Activated B cell treated with CpG ODN at 0.5 μM for 24 hours (primary cell): ENCODE results near the gene ADGRB3. TPM values are rescaled to one million over a fixed set of nuclear protein-coding genes. Genes with fewer than 3 reads are reported as not detected.

Experiments used
- ATAC-seq: fragments of 200-7000 bp; cut with Tn5 transposase; one replicate; pipeline ENCODE4 v1.10.0; 2021; ENCODE audit warnings: low read depth, mild to moderate bottlenecking, moderate library complexity
- CTCF ChIA-PET: fragments of 350-600 bp; sonication (Branson Sonifier 250); formaldehyde crosslinking; loops from one replicate; lab custom pipeline; 2021; ENCODE audit warnings: antibody characterized with exemption; lab: Charles Lee
- POLR2A ChIA-PET: fragments of 350-600 bp; sonication (Branson Sonifier 250); formaldehyde crosslinking; loops from one replicate; lab custom pipeline; 2021; ENCODE audit warnings: antibody characterized with exemption; lab: Charles Lee
- DNase-seq: peaks from one replicate; pipeline ENCODE4 v3.0.0; 2022
- H3K27ac Mint-ChIP-seq: one replicate; pipeline ENCODE4 v1.8.0; 2020; ENCODE audit warnings: mixed read lengths
- H3K27me3 Mint-ChIP-seq: one replicate; pipeline ENCODE4 v1.8.0; 2021; ENCODE audit warnings: mixed read lengths
- H3K36me3 Mint-ChIP-seq: one replicate; pipeline ENCODE4 v1.8.0; 2021; ENCODE audit warnings: low read depth, mixed read lengths
- H3K4me1 Mint-ChIP-seq: one replicate; pipeline ENCODE4 v1.8.0; 2021; ENCODE audit warnings: mixed read lengths
- H3K4me3 Mint-ChIP-seq: one replicate; pipeline ENCODE4 v1.8.0; 2020; ENCODE audit warnings: mild to moderate bottlenecking, mixed read lengths
- H3K9me3 Mint-ChIP-seq: one replicate; pipeline ENCODE4 v1.8.0; 2020; ENCODE audit warnings: mixed read lengths
- intact Hi-C: fragments of 100-400 bp; cut with micrococcal nuclease; formaldehyde crosslinking; loops from one replicate; pipeline ENCODE4 v1.15.1; 2024
- total RNA-seq: library from RNA; stranded (reverse); gene quantifications from 2 replicates; pipeline ENCODE4 v1.2.3, GENCODE V29; 2022
- TF ChIP-seq, protein P1 (sequence below): fragments of 200-600 bp; IDR thresholded peaks from one replicate; pipeline ENCODE4 v1.8.0; 2022; ENCODE audit warnings: antibody characterized with exemption, mild to moderate bottlenecking

The ADGRB3 gene
- total RNA-seq, 1 donor from 2014 or later = not detected

DNA sequence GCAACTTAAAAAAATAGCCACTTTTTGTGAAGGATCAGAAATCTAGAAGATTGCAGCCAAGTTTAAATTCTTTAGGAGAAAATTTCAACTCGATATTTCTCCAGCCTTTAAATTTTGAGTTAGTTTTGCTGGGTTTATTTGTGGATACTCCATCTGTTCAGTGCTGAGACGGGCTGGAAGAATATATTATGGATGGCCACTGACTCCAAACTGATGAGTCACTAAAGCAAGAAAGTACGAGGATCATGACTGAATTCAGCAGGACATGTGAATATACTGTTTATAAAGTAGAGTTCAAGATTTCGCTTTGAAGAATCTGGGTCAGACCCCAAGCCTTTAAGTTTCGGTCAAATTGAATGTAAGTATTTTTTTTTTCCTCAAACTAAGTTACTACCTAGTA, 199.5 kb downstream of the ADGRB3 start:
- no peak for DNase-seq
- Mint-ChIP-seq H3K27ac (no peak overlapping the region), H3K27me3 (no peaks in the 10 kb centered on the region), H3K4me1 (no peaks in the 10 kb centered on the region), H3K36me3 (no peaks in the 10 kb centered on the region), H3K9me3 (no peaks in the 10 kb centered on the region), H3K4me3 (no peak overlapping the region)
- intact Hi-C loops = no loop called here
- POLR2A ChIA-PET = no interaction called here
- ATAC-seq = no peak
- CTCF ChIA-PET = no interaction called here
- TF ChIP-seq, protein P1, sequence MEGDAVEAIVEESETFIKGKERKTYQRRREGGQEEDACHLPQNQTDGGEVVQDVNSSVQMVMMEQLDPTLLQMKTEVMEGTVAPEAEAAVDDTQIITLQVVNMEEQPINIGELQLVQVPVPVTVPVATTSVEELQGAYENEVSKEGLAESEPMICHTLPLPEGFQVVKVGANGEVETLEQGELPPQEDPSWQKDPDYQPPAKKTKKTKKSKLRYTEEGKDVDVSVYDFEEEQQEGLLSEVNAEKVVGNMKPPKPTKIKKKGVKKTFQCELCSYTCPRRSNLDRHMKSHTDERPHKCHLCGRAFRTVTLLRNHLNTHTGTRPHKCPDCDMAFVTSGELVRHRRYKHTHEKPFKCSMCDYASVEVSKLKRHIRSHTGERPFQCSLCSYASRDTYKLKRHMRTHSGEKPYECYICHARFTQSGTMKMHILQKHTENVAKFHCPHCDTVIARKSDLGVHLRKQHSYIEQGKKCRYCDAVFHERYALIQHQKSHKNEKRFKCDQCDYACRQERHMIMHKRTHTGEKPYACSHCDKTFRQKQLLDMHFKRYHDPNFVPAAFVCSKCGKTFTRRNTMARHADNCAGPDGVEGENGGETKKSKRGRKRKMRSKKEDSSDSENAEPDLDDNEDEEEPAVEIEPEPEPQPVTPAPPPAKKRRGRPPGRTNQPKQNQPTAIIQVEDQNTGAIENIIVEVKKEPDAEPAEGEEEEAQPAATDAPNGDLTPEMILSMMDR = no peak

DNA sequence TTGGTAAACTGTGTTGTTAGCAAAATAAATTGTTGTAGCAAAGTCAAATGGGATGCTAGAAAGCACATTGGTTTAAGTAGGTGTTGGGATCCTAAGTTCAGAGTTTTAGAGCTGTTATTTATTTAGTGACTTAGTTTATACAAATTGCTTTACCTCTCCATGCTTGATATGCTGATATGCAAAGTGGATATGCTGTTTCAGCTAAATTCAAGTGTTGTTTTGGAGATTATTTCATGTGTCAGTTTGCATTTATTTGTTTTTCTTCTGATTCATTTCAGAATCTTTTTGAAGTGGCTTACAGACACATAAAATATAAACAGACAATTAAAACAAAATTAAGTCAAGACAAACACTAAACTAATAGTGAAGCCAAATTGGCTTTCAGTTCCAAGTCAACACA, 203.5 kb downstream of the ADGRB3 start:
- H3K27me3 Mint-ChIP-seq = no peaks in the 10 kb centered on the region
- no peaks in the 10 kb centered on the region for H3K36me3 Mint-ChIP-seq
- TF ChIP-seq, protein P1 = no peak
- DNase-seq (no peak), ATAC-seq (no peak)
- no peak overlapping the region for H3K27ac Mint-ChIP-seq
- H3K4me3 Mint-ChIP-seq = no peak overlapping the region
- ChIA-PET CTCF (no interaction called here), POLR2A (no interaction called here)
- H3K4me1 Mint-ChIP-seq = no peaks in the 10 kb centered on the region
- H3K9me3 Mint-ChIP-seq = peaks cover 4% of the 10 kb centered on the region
- intact Hi-C loops = no loop called here

GRCh38 chr6:68852791-68853190, 217.7 kb downstream of the ADGRB3 start:
- H3K4me3 Mint-ChIP-seq = no peak overlapping the region
- ChIA-PET POLR2A (no interaction called here), CTCF (no interaction called here)
- intact Hi-C loops = no loop called here
- H3K9me3 Mint-ChIP-seq = peaks cover 3% of the 10 kb centered on the region
- DNase-seq (no peak), ATAC-seq (no peak)
- H3K36me3 Mint-ChIP-seq = no peaks in the 10 kb centered on the region
- no peak overlapping the region for H3K27ac Mint-ChIP-seq
- no peaks in the 10 kb centered on the region for H3K27me3 Mint-ChIP-seq
- TF ChIP-seq, protein P1 = no peak
- H3K4me1 Mint-ChIP-seq = no peaks in the 10 kb centered on the region

DNA sequence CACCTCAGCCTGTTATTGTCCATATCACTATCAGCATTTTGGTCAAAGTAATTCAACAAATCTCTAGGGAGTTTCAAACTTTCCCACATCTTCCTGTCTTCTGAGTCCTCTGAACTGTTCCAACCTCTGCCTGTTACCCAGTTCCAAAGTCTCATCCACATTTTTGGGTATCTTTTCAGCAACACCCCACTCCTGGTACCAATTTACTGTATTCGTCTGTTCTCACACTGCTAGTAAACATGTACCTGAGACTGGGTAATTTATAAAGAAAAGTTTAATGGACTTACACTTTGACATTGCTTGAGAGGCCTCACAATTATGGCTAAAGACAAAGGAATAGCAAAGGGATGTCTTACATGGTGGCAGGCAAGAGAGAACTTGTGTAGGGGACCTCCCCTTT, 224.2 kb downstream of the ADGRB3 start:
- ATAC-seq (no peak), DNase-seq (no peak)
- ChIA-PET POLR2A (no interaction called here), CTCF (no interaction called here)
- TF ChIP-seq, protein P1 = no peak
- Mint-ChIP-seq H3K27ac (no peak overlapping the region), H3K9me3 (peaks cover 19% of the 10 kb centered on the region), H3K4me1 (no peaks in the 10 kb centered on the region), H3K27me3 (no peaks in the 10 kb centered on the region), H3K36me3 (no peaks in the 10 kb centered on the region), H3K4me3 (no peak overlapping the region)
- intact Hi-C loops = no loop called here

- DNase-seq = no peak
- Mint-ChIP-seq H3K4me1 (no peaks in the 10 kb centered on the region), H3K27me3 (no peaks in the 10 kb centered on the region), H3K27ac (no peak overlapping the region), H3K36me3 (no peaks in the 10 kb centered on the region), H3K4me3 (no peak overlapping the region), H3K9me3 (peaks cover 8% of the 10 kb centered on the region)
- ChIA-PET CTCF (no interaction called here), POLR2A (no interaction called here)
- intact Hi-C loops = no loop called here
- ATAC-seq = no peak
- TF ChIP-seq, protein P1 = no peak
These were observed 233.6 kb downstream of the ADGRB3 start for GRCh38 chr6:68868646-68869045.
